Thoracic aorta (tissue), 2 donors: ENCODE data around the gene GSG1L. TPM values are rescaled to one million over a fixed set of nuclear protein-coding genes. Genes with fewer than 3 reads are reported as not detected.

Source experiments
- ATAC-seq: fragments of 150-250 bp; one replicate; pipeline ENCODE4 v1.8.0; 2017; ENCODE audit warnings: low read depth; ENCODE audit not compliant: insufficient number of reproducible peaks, low FRiP score
- DNase-seq: peaks from one replicate; pipeline ENCODE4 v3.0.0-alpha.2; 2020; ENCODE audit warnings: low spot score
- H3K27ac ChIP-seq, 2 donors: fragments of 200-600 bp; sonication (generic); 1 replicate in 1 of 2; 2 replicates in 1 of 2; pipeline ENCODE4 v1.5.1; 2016; ENCODE audit warnings: mild to moderate bottlenecking in 2 of 2, moderate library complexity in 2 of 2
- H3K27me3 ChIP-seq: fragments of 200-600 bp; sonication (generic); replicated peaks from 2 replicates; pipeline ENCODE4 v1.6.0; 2016; ENCODE audit warnings: mild to moderate bottlenecking; ENCODE audit not compliant: insufficient read depth
- H3K36me3 ChIP-seq: fragments of 200-600 bp; sonication (generic); one replicate; pipeline ENCODE4 v1.5.1; 2016
- H3K4me1 ChIP-seq, 2 donors: fragments of 200-600 bp; sonication (generic); 1 replicate in 1 of 2; 2 replicates in 1 of 2; pipeline versions ENCODE4 v1.5.1 to v1.6.0; 2016; ENCODE audit warnings: low read depth in 2 of 2, mild to moderate bottlenecking in 1 of 2; ENCODE audit not compliant: control insufficient read depth in 1 of 2
- H3K4me3 ChIP-seq: fragments of 200-600 bp; sonication (generic); 2 replicates; pipeline ENCODE4 v1.5.1; 2016; ENCODE audit warnings: mild to moderate bottlenecking
- H3K9me3 ChIP-seq: fragments of 200-600 bp; sonication (generic); 2 replicates; pipeline ENCODE4 v1.5.1; 2016
- total RNA-seq, 2 donors: library from RNA; depleted of rRNA; stranded (reverse); fragments of >200 nt; gene quantifications; one replicate each; pipeline versions ENCODE4 v1.1.0 to v1.2.3, GENCODE V29; 2016
- TF ChIP-seq, protein P1 (sequence below): fragments of 200-600 bp; sonication (generic); IDR thresholded peaks from one replicate; pipeline ENCODE4 v1.5.1; 2019; ENCODE audit warnings: antibody characterized with exemption

GSG1L gene
- total RNA-seq, 2 donors from 2014 or later, result 5.3 to 5.9 TPM

- H3K4me1 ChIP-seq, result no peaks in the 10 kb centered on the region
- no peak for DNase-seq
- no peaks in the 10 kb centered on the region for H3K27me3 ChIP-seq
- ATAC-seq, result no peak
- H3K36me3 ChIP-seq, result no peaks in the 10 kb centered on the region
- H3K27ac ChIP-seq, result no peak overlapping the region
- TF ChIP-seq, protein P1, sequence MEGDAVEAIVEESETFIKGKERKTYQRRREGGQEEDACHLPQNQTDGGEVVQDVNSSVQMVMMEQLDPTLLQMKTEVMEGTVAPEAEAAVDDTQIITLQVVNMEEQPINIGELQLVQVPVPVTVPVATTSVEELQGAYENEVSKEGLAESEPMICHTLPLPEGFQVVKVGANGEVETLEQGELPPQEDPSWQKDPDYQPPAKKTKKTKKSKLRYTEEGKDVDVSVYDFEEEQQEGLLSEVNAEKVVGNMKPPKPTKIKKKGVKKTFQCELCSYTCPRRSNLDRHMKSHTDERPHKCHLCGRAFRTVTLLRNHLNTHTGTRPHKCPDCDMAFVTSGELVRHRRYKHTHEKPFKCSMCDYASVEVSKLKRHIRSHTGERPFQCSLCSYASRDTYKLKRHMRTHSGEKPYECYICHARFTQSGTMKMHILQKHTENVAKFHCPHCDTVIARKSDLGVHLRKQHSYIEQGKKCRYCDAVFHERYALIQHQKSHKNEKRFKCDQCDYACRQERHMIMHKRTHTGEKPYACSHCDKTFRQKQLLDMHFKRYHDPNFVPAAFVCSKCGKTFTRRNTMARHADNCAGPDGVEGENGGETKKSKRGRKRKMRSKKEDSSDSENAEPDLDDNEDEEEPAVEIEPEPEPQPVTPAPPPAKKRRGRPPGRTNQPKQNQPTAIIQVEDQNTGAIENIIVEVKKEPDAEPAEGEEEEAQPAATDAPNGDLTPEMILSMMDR, result no peak
- no peaks in the 10 kb centered on the region for H3K9me3 ChIP-seq
- H3K4me3 ChIP-seq, result no peak overlapping the region
Measured at GRCh38 chr16:27894386-27894785, 169.1 kb downstream of the GSG1L start.

DNA sequence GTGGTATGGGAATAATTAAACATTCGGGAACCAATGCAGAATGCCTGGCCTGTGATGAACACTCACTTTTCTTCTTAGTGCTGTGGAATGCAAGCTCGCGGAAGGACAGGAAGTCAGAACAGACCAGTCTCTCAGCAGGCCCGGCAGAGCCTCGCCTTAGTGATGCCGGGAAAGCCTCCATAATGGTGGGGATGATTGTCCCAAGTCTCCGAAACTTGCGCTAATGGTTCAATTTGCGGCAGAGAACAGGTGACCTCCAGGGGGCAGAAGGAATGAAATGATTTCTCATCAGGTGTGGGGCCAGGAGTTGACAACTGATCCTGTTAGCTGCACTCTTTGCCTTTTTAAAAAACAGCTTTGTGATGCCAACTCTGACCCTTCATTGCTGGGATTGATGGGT lies 170.6 kb downstream of the GSG1L start:
- H3K4me1 ChIP-seq, result peaks cover 0 to 4% of the 10 kb centered on the region in 2 donors
- no peaks in the 10 kb centered on the region for H3K9me3 ChIP-seq
- no peaks in the 10 kb centered on the region for H3K27me3 ChIP-seq
- DNase-seq (no peak), ATAC-seq (no peak)
- TF ChIP-seq, protein P1, result no peak
- H3K27ac ChIP-seq, result no peak overlapping the region
- H3K4me3 ChIP-seq, result no peak overlapping the region
- no peaks in the 10 kb centered on the region for H3K36me3 ChIP-seq

- Histone ChIP-seq H3K4me3 (no peak overlapping the region), H3K27ac (no peak overlapping the region), H3K9me3 (no peaks in the 10 kb centered on the region), H3K4me1 (peaks cover 0 to 15% of the 10 kb centered on the region in 2 donors), H3K36me3 (no peaks in the 10 kb centered on the region), H3K27me3 (no peaks in the 10 kb centered on the region)
- DNase-seq, result no peak
- ATAC-seq, result no peak
- TF ChIP-seq, protein P1, result no peak
Measured at GRCh38 chr16:27890866-27891265, 172.6 kb downstream of the GSG1L start.

DNA sequence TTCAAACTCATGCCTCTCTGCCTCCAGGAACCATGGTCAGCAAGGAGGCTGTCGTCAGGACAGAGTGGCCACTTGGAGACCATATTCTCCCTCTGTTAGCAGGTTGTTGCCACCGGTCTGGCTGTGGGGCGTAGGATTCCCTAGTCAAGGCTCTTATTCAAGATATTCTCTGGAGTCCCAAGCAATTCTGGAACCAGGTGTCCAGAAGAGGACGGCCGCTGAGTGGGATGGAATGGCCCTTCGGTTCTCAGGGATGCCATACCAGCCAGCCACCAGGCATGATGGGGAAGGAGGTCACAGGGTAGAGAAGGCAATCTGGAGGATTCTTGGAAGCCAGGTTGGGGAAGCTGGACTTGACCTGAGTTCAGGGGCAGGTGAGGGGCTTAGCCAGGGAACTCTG lies 173.5 kb downstream of the GSG1L start:
- Histone ChIP-seq H3K27ac (no peak overlapping the region), H3K4me3 (no peak overlapping the region), H3K9me3 (no peaks in the 10 kb centered on the region), H3K4me1 (peaks cover 0 to 15% of the 10 kb centered on the region in 2 donors), H3K36me3 (no peaks in the 10 kb centered on the region), H3K27me3 (no peaks in the 10 kb centered on the region)
- ATAC-seq (no peak), DNase-seq (no peak)
- TF ChIP-seq, protein P1, result no peak

GRCh38 chr16:27883576-27883975 lies 179.9 kb downstream of the GSG1L start:
- H3K4me1 ChIP-seq, result peaks cover 0 to 15% of the 10 kb centered on the region in 2 donors
- TF ChIP-seq, protein P1, result no peak
- H3K4me3 ChIP-seq, result no peak overlapping the region
- ATAC-seq (no peak), DNase-seq (no peak)
- no peak overlapping the region for H3K27ac ChIP-seq
- H3K36me3 ChIP-seq, result no peaks in the 10 kb centered on the region
- no peaks in the 10 kb centered on the region for H3K9me3 ChIP-seq
- no peaks in the 10 kb centered on the region for H3K27me3 ChIP-seq
